A673 (cell line): ENCODE data around the gene PTTG2. TPM values are rescaled to one million over a fixed set of nuclear protein-coding genes. Genes with fewer than 3 reads are reported as not detected.
"Not testable (repeated sequence)": the region's sequence is repeated elsewhere in the genome, so short reads cannot be mapped to it uniquely, and the experiment has no call there.

ENCODE experiments used
- BruUV-seq: library from RNA; stranded (reverse); fragments of 400-500 nt; replicated peaks from 2 replicates; lab custom pipeline; 2021; lab: Mats Ljungman, UMichigan
- CTCF ChIA-PET: fragments of 300-600 bp; sonication (Branson Sonifier 250); formaldehyde crosslinking; loops from one replicate; lab custom pipeline; 2022; ENCODE audit warnings: antibody characterized with exemption; lab: Charles Lee
- POLR2A ChIA-PET: fragments of 300-600 bp; sonication (Branson Sonifier 250); formaldehyde crosslinking; loops from one replicate; lab custom pipeline; 2022; ENCODE audit warnings: antibody characterized with exemption; ENCODE audit not compliant: low non-redundant PET; lab: Charles Lee
- DNase-seq: peaks from one replicate; pipeline ENCODE4 v3.0.0-alpha.2; 2015; ENCODE audit warnings: low spot score
- H3K27ac ChIP-seq: fragments of 200-600 bp; sonication (generic); 2 replicates; pipeline ENCODE4 v1.5.1; 2016; ENCODE audit warnings: mixed run types, low read depth, mild to moderate bottlenecking, mixed read lengths, antibody characterized with exemption, low read length; ENCODE audit not compliant: poor library complexity, severe bottlenecking
- H3K27me3 ChIP-seq: fragments of 200-600 bp; sonication (generic); replicated peaks from 2 replicates; pipeline ENCODE4 v1.6.1; 2017; ENCODE audit warnings: mixed run types, low read depth, mild to moderate bottlenecking, mixed read lengths, antibody characterized with exemption, low read length; ENCODE audit not compliant: insufficient read depth, poor library complexity
- H3K36me3 ChIP-seq: fragments of 200-600 bp; sonication (generic); 2 replicates; pipeline ENCODE4 v1.6.1; 2016; ENCODE audit warnings: mixed run types, mild to moderate bottlenecking, mixed read lengths, antibody characterized with exemption, low read length; ENCODE audit not compliant: insufficient read depth, poor library complexity, severe bottlenecking
- H3K4me1 ChIP-seq: fragments of 200-600 bp; sonication (generic); 2 replicates; pipeline ENCODE4 v1.6.1; 2017; ENCODE audit warnings: mixed run types, mild to moderate bottlenecking, mixed read lengths, antibody characterized with exemption, low read length; ENCODE audit not compliant: insufficient read depth, poor library complexity, severe bottlenecking
- H3K4me3 ChIP-seq: fragments of 200-600 bp; sonication (generic); 2 replicates; pipeline ENCODE4 v1.5.1; 2016; ENCODE audit warnings: low read depth, mixed run types, mild to moderate bottlenecking, mixed read lengths, low read length; ENCODE audit not compliant: poor library complexity, severe bottlenecking
- H3K9me3 ChIP-seq: fragments of 200-600 bp; sonication (generic); 2 replicates; pipeline ENCODE4 v1.6.1; 2016; ENCODE audit warnings: mixed run types, low read depth, mild to moderate bottlenecking, mixed read lengths, antibody characterized with exemption, low read length; ENCODE audit not compliant: poor library complexity, severe bottlenecking
- EZH2 ChIP-seq: fragments of 200-600 bp; sonication (generic); IDR thresholded peaks from 2 replicates; pipeline ENCODE4 v1.6.1; 2017; ENCODE audit warnings: borderline replicate concordance, low read depth, mild to moderate bottlenecking, mixed read lengths, antibody characterized with exemption, low read length; ENCODE audit not compliant: poor library complexity, severe bottlenecking
- intact Hi-C: fragments of 100-400 bp; cut with micrococcal nuclease; formaldehyde crosslinking; loops from one replicate; pipeline ENCODE4 v1.10.0; 2022; ENCODE audit not compliant: unreplicated experiment
- total RNA-seq: library from RNA; stranded (reverse); gene quantifications from 2 replicates; pipeline ENCODE4 v1.2.3, GENCODE V29; 2021
- TF ChIP-seq, protein P1 (sequence below): fragments of 300-800, 200-600 bp; sonication (generic); conservative IDR thresholded peaks from 2 replicates; pipeline ENCODE4 v1.5.1; 2017; ENCODE audit warnings: low read depth, mild to moderate bottlenecking, antibody characterized with exemption, low read length, moderate library complexity, mixed read lengths

Gene PTTG2
- total RNA-seq, 1 experiment from 2014 or later, result not detected

DNA sequence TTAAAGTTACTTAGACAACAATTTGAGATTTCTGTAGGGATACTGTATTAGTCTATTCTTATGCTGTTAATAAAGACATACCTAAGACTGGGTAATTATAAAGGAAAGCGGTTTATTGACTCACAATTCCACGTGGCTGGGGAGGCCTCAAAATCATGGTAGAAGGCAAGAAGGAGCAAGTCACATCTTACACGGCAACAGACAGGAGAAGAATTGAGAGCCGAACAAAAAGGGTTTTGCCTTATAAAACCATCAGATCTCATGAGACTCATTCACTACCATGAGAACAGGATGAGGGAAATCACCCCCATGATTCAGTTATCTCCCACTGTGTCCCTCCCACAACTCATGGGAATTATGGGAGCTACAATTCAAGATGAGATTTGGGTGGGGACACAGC is 11.0 kb downstream of the PTTG2 start:
- Histone ChIP-seq H3K4me3 (no peak overlapping the region), H3K27me3 (no peaks in the 10 kb centered on the region), H3K4me1 (no peaks in the 10 kb centered on the region), H3K36me3 (no peaks in the 10 kb centered on the region), H3K27ac (no peak overlapping the region), H3K9me3 (no peaks in the 10 kb centered on the region)
- ChIA-PET CTCF (no interaction called here), POLR2A (no interaction called here)
- intact Hi-C loops, result loop anchor here (10.0 kb wide), 1 partner anchor 166 kb away; no protein-coding TSS in a partner anchor
- no TSS peak for BruUV-seq
- no peak for DNase-seq
- TF ChIP-seq, protein P1, sequence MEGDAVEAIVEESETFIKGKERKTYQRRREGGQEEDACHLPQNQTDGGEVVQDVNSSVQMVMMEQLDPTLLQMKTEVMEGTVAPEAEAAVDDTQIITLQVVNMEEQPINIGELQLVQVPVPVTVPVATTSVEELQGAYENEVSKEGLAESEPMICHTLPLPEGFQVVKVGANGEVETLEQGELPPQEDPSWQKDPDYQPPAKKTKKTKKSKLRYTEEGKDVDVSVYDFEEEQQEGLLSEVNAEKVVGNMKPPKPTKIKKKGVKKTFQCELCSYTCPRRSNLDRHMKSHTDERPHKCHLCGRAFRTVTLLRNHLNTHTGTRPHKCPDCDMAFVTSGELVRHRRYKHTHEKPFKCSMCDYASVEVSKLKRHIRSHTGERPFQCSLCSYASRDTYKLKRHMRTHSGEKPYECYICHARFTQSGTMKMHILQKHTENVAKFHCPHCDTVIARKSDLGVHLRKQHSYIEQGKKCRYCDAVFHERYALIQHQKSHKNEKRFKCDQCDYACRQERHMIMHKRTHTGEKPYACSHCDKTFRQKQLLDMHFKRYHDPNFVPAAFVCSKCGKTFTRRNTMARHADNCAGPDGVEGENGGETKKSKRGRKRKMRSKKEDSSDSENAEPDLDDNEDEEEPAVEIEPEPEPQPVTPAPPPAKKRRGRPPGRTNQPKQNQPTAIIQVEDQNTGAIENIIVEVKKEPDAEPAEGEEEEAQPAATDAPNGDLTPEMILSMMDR, result no peak
- TF ChIP-seq EZH2, result no peak

DNA sequence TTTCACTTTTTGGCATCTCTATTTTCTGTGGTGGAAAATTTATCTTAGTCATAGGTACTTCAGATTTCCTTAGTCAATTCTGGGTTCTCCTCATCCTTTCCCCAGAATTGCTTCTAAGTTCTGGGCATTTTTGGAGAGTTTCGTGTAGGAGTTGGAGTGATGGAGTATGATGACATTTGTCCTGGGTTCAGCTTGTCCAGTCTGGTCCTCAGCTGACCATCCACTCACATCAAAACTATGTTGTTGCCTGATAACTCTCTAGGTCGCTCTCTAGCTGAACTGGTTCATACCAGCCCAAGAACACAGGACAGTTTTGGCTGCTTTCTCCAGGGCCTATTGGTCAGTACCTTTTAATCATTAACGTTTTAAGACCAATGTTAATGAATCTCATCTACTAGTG is 13.2 kb downstream of the PTTG2 start:
- Histone ChIP-seq H3K27me3 (no peaks in the 10 kb centered on the region), H3K36me3 (no peaks in the 10 kb centered on the region), H3K9me3 (no peaks in the 10 kb centered on the region), H3K4me3 (no peak overlapping the region), H3K27ac (no peak overlapping the region), H3K4me1 (peaks cover 5% of the 10 kb centered on the region)
- intact Hi-C loops, result loop anchor here (10.0 kb wide), 1 partner anchor 169 kb away; no protein-coding TSS in a partner anchor
- DNase-seq, result no peak
- no TSS peak for BruUV-seq
- TF ChIP-seq, protein P1, result no peak
- no peak for TF ChIP-seq EZH2
- ChIA-PET POLR2A (no interaction called here), CTCF (no interaction called here)

- CTCF ChIA-PET, BruUV-seq, POLR2A ChIA-PET, H3K4me3 ChIP-seq, H3K9me3 ChIP-seq, H3K27me3 ChIP-seq, DNase-seq, H3K27ac ChIP-seq, H3K36me3 ChIP-seq, H3K4me1 ChIP-seq: not testable (repeated sequence)
- intact Hi-C loops, result loop anchor here (10.0 kb wide), 1 partner anchor 171 kb away; no protein-coding TSS in a partner anchor
These were observed 15.2 kb downstream of the PTTG2 start for GRCh38 chr4:37975321-37975822.

DNA sequence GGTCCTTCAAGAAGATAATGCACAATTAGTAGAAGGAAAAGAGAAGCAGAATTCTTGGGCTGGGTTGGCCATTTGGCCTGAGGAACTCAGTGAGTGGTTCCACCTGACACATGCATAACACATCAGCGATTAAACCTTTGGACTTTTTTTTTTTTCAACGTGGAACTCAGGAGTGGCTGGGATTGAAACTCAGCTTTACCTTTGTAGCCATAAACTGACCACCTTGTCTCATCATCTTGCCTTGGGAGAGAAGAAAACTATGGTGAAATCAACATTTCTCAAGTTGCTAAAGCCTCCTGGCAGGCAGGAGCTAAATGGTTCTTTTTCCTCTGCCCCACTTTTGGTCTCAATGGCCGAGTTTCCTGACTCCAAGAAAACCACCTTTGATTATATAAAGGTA is 16.3 kb downstream of the PTTG2 start:
- ChIA-PET CTCF (no interaction called here), POLR2A (no interaction called here)
- Histone ChIP-seq H3K9me3 (no peaks in the 10 kb centered on the region), H3K27me3 (no peaks in the 10 kb centered on the region), H3K27ac (no peak overlapping the region), H3K4me3 (peak overlapping the region; percentile 82), H3K36me3 (no peaks in the 10 kb centered on the region), H3K4me1 (peaks cover 8% of the 10 kb centered on the region)
- no TSS peak for BruUV-seq
- TF ChIP-seq, protein P1, result no peak
- TF ChIP-seq EZH2, result no peak
- DNase-seq, result no peak
- intact Hi-C loops, result loop anchor here (10.0 kb wide), 1 partner anchor 172 kb away; no protein-coding TSS in a partner anchor
